ENCODE data around the gene XRCC1.
"Not testable (repeated sequence)": the region's sequence is repeated elsewhere in the genome, so short reads cannot be mapped to it uniquely, and the experiment has no call there.

The XRCC1 gene

DNA sequence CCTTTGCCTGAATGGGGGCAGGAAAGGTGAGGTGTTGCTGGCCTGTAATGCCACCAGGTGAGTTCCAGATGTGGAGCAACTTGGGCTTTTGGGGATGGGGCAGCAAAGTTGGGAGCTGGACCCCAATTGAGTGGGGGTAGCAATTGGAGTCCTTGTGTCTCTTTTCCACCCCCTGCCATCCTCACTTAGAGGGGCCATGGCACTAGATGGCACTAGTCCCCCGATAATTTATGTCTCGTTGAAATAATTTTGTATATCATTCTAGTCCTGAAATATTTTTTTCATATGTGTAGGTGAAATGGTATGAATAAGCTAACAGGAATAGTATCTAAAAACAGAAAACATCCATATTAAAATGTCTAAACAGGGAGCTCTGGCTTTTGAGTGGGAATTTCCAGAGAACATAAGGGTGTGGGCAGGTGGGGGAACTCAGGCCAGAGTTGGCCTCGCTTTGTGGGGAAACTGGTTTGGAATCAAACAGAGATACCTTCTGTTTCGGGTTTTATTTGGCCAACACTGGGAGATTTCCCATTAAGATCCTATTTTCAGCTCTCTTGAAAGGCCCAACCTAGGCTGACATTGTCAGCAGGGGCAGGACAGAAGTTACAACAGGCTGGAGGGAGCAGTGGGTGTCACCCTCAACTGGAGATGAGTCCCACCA, 24.4 kb upstream of the XRCC1 start:
- DNase-seq = no peak

DNA sequence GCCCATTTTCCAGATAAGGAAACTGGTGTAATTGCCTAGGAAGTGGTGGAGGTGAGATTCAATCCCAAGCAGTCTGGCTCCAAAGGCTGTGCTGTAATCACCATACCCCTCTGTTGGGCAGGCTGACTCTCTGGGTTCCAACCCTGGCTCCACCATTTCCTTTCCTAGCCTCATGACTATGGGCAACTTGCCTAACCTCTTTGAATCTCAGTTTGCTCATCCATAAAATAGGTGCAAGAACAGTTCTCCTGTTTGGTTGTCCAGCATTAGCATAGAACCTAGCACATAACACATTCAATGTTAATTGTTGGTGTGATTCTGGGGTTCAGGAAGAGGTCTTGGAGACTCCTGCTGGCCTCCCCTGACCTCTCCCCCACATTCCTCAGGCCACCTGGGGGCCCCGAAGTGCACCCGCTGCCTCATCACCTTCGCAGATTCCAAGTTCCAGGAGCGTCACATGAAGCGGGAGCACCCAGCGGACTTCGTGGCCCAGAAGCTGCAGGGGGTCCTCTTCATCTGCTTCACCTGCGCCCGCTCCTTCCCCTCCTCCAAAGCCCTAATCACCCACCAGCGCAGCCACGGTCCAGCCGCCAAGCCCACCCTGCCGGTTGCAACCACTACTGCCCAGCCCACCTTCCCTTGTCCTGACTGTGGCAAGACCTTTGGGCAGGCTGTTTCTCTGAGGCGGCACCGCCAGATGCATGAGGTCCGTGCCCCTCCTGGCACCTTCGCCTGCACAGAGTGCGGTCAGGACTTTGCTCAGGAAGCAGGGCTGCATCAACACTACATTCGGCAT, 23.3 kb upstream of the XRCC1 start:
- no peak for DNase-seq

DNA sequence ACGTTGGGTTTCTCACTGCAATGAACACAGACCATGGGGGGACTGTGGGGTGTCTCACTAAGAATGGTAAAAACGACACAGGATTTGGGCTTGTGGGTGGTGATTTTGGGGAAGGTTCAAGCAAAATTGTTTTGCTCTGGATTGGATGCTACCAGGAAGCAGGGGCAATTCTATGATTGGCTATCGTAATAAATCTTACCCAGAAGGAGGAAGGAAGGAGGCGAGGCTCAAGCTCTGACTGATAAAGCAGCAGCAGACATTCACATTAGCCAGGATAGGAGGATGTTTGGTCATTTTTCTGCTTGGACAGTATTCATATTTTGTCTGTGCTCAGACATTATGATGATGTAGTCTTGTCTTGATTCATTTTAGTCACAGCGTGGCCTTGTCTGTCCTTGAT, 22.5 kb upstream of the XRCC1 start:
- no peak for DNase-seq

- DNase-seq = no peak
Measured at GRCh38 chr19:43596842-43597461, 21.6 kb upstream of the XRCC1 start.

DNA sequence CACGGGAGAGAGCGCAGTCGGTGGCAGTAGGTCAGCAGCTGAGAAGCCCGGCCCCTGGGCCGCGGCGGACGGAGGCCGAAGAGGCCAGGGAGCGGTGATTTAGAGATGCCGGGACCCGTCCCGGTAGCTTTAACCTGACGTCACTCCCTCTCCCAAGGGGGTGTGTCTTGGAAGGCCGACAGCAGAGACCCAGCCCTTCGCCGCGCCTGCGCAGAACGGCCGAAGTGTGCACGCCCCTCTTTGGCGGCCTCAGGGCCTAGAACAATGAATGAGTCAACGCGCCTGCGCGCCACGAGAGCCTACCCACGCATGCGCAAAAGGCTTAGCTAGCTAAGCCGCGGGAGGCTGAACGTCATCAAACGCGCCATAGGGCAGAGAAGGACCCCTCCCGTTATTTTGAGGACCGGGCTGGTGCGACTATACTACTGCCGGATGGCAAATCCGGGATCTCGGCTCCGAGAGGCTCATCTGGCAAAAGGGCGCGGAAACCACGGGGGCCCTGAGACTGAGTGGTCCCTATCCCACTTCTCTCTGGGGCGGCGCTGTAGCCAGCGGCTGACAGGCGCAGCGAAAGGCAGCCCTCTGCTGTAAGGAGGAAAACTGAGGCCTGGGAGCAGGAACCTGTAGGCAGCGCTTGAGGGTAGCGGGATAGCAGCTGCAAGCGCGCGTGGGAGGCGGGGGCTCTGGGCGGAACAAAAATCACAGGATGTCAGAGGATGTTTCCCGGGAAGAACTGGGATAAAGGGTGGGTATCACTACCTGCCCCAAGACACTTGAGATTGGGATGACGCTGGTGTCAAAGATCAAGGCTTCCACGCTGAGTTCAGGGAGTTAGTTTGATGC, 20.9 kb upstream of the XRCC1 start, which contains the start of the genes IRGQ and ZNF576:
Gene IRGQ, minus strand, starts transcription at position 136 of the 843 bp plus-strand sequence. CDS start 796 bp downstream, outside the sequence.
Gene ZNF576, plus strand, starts transcription at position 597 of the 843 bp plus-strand sequence. CDS start 514 bp downstream, outside the sequence.
- peak; percentile 84 for DNase-seq

GRCh38 chr19:43595605-43595998, 20.3 kb upstream of the XRCC1 start:
- DNase-seq = no peak

DNA sequence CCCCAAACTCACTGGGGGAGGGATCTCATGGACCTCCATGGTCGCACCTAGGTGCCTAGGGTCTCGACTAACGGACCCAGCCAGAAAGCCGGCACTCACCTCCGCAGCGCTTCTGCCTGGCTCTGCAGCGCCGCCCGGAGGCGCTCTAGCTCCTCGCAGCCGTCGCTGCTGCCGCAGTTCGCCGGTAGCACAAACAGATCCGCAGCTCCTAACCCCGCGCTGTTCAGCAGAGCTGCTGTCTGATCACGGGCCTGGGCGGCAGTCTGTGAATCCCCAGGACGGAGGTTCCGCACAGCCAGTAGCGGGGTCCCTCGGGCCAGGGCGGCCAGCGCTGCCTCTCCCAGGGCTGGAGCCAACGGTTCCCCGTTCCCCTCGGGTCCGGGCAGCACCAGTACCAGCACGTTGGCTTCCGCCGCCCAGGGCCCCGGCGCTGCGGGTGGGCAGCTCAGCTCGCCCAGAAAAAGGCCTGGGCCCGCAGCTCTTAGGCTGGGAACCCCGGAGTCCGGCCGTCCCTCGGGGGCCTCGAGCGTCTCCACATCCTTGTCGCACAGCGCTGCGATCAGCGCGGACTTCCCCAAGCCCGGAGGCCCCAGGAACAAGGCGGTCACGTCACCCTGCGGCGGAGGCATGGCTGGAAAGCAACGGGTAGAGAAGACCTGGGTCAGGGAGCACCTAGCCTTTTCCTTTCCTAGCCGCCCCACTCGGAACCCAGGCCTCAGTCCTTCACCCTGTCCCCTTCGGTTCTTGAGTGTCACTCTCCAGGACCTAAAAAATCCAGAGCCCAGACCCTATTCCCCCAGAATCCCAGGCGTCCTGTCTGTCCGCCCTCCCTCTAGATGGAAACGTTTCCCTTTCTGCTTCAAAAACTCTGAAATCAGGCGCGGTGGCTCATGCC, 19.6 kb upstream of the XRCC1 start:
- peak; percentile 45 for DNase-seq

DNA sequence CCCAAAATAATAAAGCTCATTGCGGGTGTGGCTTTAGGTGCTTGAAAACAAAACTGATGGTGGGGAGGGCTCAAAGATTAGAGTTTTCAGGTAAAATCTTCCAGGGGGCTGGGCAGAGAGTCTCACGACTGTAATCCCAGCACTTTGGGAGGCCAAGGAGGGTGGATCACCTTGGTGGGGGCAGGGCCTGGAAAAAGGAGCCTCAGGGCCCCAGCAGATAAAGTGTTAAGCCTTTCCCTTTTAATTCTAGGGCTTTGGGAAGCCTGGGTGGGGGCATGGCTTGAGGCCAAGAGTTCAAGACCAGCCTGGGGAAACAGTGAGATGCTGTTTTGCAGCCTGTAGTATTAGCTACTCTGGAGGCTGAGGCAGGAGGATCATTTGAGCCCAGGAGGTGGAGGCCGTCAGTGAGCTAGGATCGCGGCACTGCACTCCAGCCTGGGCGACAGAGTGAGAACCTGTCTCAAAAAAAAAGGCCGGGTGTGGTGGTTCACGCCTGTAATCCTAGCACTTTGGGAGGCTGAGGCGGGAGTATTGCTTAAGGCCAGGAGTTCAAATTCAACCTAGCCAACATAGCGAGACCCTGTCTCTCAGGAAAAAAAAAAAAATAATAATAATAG, 18.9 kb upstream of the XRCC1 start:
- DNase-seq = no peak

DNA sequence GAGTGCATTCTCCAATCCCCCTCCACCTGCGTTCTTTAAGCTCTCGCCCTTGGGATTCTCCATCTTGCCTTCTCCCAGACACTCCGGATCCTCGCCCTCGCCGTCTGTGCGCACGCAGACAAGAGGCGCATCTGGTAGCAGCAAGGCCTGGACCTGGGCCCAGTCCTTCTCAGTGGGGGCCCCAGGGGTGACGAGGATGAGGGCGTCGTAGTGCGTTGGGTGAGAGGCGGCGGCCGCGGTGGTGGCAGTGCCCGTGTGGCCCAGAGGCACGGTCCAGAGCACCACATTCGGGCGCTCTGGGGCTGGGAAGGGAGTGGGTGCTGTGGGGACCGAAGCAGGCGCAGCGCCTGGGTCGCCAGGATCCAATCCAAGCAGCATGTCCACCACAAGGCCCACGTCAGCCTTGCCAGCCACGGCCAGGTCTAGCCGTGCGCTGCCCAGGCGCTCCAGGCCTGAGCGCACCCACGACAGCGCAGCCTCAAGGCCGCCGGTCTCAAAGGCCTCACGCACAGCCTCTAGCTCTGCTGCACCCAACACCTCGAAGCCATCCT, 17.5 kb upstream of the XRCC1 start:
- no peak for DNase-seq

DNA sequence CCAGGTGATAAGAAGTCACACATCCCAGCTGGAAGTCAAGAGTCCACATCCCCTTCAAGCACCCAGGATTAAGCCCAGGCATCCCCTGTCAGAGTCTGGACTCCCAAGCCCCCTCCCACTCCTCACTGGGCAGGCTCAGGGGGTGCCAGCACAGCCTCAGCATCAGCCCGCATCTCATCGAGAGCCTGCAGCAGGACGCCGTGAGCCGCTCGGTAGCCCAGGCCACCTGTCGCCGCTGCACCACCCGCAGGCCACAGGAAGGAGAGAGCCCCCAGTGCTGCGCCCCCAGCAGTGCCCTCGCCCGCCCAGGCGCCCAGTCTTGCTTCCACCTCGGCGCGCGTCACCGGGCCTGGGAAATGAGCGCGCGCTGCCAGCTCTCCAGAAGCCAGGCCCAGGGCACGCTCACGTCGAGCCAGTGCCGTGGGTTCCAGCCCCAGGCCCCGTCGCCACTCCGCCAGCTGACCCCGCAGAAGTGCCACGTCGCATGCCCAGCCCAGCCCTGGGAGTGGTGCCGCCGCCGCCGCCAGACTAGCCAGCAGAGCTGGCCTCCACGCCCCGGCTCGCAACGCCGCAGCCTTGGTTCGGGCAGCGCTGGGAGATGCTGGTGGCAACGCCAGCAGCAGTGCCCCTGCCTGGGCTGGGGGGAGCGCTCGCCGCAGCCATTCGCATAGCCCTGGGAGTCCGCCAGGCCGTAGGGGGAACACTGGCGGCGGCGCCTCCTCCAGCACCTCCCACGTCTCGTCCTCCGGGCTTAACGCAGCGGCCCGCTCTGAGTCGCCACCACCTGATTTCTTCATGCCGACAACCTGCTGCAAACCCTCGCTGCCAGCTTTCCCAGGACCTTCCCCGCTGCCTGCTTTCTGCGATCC, 16.8 kb upstream of the XRCC1 start:
- no peak for DNase-seq

DNA sequence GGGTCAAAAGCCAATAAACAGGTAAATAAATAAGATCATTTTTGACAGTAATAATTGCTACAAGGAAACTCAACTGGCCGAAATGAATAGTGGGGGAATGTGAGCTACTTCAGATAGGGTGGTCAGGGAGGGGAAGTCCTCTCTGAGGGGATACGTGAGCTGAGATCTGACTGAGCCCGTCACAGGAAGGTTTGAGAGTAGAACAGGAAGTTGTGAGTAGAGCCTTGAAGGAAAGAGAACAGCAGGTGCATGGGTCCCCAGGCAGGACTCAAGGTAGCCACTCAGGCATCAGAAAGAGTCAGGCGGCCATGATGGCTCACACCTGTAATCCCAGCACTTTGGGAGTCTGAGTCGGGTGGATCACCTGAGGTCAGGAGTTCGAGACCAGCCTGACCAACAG, 14.4 kb upstream of the XRCC1 start:
- DNase-seq = no peak

DNA sequence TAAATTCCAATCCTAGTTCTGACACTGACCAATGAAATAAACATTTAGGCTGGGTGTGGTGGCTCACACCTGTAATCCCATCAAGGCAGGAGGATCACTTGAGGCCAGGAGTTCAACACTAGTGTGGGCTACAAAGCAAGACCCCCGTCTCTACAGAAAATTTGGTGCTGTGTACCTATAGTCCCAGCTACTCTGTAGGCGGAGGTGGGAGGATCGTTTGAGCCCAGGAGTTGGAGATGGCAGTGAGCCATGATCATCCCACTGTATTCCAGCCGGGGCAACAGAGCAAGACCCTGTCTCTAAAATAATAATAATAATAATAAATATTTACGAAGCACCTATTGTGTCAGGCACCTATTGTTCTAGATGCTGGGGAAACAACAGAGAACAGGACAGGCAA, 13.9 kb upstream of the XRCC1 start:
- DNase-seq = no peak

DNA sequence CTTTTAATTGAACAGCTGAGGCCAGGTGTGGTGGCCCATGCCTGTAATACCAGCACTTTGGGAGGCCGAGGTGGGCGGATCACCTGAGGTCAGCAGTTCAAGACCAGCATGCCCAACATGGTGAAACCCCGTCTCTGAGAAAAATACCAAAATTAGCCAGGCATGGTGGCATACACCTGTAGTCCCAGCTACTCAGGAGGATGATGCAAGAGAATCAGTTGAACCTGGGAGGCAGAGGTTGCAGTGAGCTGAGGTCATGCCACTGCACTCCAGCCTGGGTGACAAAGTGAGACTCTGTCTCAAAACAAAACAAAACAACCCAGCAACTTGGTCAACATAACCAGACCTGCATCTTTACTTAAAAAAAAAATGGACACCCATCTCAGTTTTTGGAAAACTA, 11.7 kb upstream of the XRCC1 start:
- not testable (repeated sequence) for DNase-seq

DNA sequence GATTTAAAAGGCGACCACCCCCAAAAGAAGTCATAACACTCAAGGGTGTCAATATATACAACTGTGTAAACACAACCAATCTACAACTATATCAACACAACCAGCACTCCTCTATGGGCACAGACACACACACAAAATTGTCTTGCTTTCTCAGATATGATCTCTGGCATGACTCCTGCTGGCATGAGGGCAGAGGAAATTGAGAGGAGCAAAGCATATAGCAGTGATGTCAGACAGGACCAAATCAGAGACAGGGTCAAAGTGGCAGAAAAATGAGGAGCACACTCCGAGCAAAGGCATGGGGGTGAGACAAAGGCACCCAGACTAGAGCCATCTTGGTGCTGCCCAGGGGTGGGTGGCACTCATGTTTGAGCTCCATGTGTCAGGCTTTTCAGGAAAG, 11.0 kb upstream of the XRCC1 start:
- DNase-seq = no peak

DNA sequence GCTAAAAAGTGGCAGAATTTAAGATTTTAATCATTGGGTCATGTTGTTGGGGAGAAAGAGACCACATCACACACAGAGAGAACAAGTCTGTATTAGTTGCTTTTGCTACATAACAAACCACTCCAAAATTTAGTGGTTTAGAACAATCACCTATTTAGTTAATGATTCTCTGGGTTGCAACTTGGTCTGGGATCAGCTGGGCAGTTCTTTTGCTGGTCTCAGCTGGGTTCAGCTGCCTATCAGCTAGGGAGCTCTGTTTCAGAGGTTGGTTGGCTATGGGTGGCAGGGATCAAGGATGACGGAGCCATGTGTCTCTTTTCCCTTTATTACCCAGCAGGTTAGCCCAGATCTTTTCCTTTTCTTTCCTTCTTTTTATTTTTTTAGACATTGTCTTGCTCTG, 9.2 kb upstream of the XRCC1 start:
- DNase-seq = no peak

DNA sequence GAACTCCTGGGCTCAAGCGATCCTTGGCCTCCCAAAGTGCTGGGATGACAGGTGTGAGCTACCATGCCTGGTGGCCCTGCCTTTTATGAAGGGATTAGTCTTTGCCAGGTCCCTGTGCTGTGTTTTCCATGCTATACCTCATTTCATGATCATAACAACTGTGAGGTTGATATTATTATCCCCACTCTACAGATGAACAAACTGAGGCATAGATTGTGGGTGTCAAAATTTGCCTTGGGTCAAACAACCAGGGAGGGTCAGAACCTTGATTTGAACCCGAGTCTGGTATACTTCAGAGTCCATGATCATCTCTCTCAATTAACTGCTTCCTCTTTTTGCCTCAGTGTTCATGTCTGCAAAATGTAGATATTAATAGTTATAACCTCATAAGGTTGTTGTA, 7.2 kb upstream of the XRCC1 start:
- DNase-seq = no peak

GRCh38 chr19:43581467-43581866, 6.1 kb upstream of the XRCC1 start:
- no peak for DNase-seq

DNA sequence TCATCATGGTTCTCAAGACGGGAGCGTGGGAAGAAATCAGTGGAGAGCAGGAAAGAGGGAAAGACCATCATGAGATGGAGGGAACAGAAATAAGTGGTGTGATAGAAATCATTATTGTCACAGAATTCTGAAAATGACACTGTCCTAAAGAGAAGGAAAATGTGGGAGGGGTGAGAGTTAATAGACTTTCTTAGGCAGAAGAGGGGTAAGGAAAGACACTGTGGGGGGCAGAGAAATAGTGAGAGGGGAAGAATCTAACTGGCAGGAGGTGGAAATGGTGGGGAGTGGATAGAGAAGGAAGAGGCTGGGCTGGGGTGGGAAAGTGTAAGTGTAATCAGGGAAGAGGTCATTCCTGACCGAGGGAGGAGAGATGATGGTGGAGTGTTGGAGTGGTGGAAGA, 3.5 kb upstream of the XRCC1 start:
- no peak for DNase-seq

GRCh38 chr19:43575955-43576878, 890 bp upstream of the XRCC1 start:
- no peak for DNase-seq

Data from 8988T (cell line).